Astrocyte of the cerebellum (primary cell): ENCODE measurements around the gene TM4SF5.
"Not testable (repeated sequence)": the region's sequence is repeated elsewhere in the genome, so short reads cannot be mapped to it uniquely, and the experiment has no call there.

ENCODE experiments used
- DNase-seq: peaks from one replicate; pipeline ENCODE4 v3.0.0-alpha.2; 2011; ENCODE audit warnings: low read depth
- H3K4me3 ChIP-seq: 2 replicates; pipeline ENCODE4 v1.5.1; 2011; ENCODE audit warnings: mild to moderate bottlenecking, low read depth, low read length, moderate library complexity
- CTCF ChIP-seq: IDR thresholded peaks from 2 replicates; pipeline ENCODE4 v1.5.1; 2012; ENCODE audit warnings: low read length, low read depth, moderate library complexity, mild to moderate bottlenecking; ENCODE audit errors: missing control alignments
- in situ Hi-C: cut with HindIII; loops from 2 replicates; pipeline ENCODE4 v1.10.0; 2017; ENCODE audit warnings: low sequenced_read_pairs

TM4SF5 gene

GRCh38 chr17:4822835-4823234, 51.1 kb downstream of the TM4SF5 start:
- H3K4me3 ChIP-seq, result no peak overlapping the region
- in situ Hi-C loops, result no loop called here
- no peak for TF ChIP-seq CTCF
- DNase-seq, result no peak

- no peak for TF ChIP-seq CTCF
- no peak for DNase-seq
- H3K4me3 ChIP-seq, result no peak overlapping the region
- in situ Hi-C loops, result no loop called here
Observed at GRCh38 chr17:4823373-4824089, 51.8 kb downstream of the TM4SF5 start.

GRCh38 chr17:4827399-4827798, 55.7 kb downstream of the TM4SF5 start:
- TF ChIP-seq CTCF, result no peak
- H3K4me3 ChIP-seq, result no peak overlapping the region
- DNase-seq, result no peak
- in situ Hi-C loops, result no loop called here

GRCh38 chr17:4832829-4833177, 61.1 kb downstream of the TM4SF5 start:
- DNase-seq, in situ Hi-C loops: not testable (repeated sequence)
- H3K4me3 ChIP-seq, result peak overlapping the region; percentile 85
